ENCODE measurements around the gene SYNDIG1.
"Not testable (repeated sequence)": the region's sequence is repeated elsewhere in the genome, so short reads cannot be mapped to it uniquely, and the experiment has no call there.

Gene SYNDIG1

GRCh38 chr20:24491041-24491756 lies 21.8 kb downstream of the SYNDIG1 start:
- FAIRE-seq (no peak), DNase-seq (ENCODE audit: low spot score) (no peak)

GRCh38 chr20:24492031-24492607 lies 22.7 kb downstream of the SYNDIG1 start:
- FAIRE-seq (no peak), DNase-seq (ENCODE audit: low spot score) (no peak)

DNA sequence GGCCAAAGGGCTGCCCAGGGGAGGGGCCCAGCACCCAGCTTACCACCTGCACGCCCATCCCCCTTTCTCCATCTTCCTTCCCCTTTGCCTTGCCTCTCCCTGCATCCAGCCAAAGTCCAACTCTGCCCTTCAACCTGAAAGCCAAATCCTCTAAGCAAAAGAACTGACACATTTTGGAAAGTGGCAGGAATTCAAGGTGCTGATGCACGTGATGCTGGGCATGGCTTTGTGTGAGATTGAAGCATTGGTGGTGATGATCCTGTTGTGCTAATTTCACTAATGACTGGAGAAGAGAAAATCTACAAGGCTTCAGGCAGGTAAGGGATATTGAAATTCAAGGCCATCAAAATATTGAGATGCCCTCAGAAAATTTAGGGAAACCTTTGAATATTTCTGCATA lies 23.3 kb downstream of the SYNDIG1 start:
- DNase-seq (ENCODE audit: low spot score) = no peak
- FAIRE-seq = no peak

DNA sequence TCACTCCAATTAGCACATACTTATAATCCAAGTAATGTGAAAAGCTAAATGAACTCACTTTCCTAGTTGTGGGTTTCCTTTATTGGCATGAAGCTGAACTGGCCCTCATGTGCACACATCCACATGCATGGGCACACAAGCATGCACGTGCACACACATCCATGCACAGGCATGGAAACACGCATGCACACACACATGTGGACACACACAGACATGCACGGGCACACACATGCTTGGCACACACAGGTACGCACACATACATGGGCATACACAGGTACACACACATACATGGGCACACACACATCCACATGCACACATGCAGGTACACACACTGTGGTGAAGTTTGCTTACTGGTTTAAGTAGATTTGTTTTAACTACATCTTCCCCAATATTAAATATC lies 23.8 kb downstream of the SYNDIG1 start:
- FAIRE-seq (peak; percentile 77), DNase-seq (ENCODE audit: low spot score) (no peak)

DNA sequence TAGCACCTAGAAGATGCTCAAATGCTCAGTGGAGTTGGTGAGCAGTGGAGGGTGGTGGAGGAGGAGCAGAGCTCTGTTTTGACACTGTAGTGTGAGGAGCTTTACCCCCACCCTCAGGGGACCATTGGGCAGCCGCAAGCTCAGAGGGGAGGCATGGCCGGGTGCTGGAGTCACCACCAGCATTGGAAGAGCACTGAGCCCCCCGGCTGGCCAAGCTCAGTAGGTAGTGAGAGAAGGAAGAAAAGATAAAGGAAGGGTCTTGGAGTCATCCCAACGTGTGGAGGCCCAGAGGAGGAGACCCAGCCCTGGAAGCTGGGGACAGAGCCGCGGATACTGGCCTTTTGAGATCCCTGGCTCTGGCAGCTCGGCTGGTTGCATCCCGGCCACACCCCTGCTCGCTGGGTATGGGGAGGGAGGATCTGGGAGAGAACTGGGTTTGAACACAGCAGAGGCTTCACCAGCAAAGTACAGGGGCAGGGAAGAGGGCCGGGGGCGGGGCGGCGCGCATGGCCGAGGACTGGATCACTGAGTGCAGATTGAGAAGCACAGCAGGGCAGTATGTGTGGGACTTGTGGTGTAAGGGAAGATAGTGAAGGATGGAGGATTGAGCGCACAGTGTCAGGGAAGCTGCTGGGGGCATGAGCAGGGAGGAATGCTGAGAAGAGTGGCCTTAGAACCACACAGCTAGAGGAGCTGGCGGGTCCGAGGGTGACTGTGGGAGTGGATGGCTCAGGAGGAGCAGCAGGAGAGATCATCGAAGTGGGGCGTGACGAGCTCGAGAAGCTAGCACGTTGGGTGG lies 24.4 kb downstream of the SYNDIG1 start:
- DNase-seq (ENCODE audit: low spot score) = no peak

GRCh38 chr20:24494460-24494920 lies 25.1 kb downstream of the SYNDIG1 start:
- DNase-seq (ENCODE audit: low spot score) (no peak), FAIRE-seq (no peak)

More for the DNA sequence above, 24.4 kb downstream of the SYNDIG1 start:
- FAIRE-seq = no peak

GRCh38 chr20:24495266-24495665 lies 25.8 kb downstream of the SYNDIG1 start:
- FAIRE-seq (no peak), DNase-seq (ENCODE audit: low spot score) (no peak)

DNA sequence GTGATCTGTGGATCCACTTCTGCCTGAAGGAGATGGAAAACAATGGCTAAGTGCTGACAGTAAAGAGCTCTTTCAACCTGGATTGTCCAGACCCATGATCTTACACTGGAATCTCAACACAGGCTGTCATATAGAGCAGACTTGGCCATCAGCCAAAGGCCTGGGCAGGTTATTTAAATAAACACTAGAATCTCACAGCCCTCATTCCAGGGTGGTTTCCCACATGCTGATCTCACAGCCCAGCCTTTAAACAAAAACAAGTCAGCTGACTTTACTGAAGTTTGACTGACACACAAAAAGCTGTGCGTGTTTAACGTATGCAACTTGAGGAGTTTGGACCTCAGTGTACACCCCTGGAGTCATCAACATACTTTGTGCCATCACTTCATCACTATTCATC lies 28.4 kb downstream of the SYNDIG1 start:
- FAIRE-seq = no peak
- peak; percentile 34 for DNase-seq (ENCODE audit: low spot score)

GRCh38 chr20:24498641-24499040 lies 29.2 kb downstream of the SYNDIG1 start:
- FAIRE-seq (no peak), DNase-seq (ENCODE audit: low spot score) (no peak)

DNA sequence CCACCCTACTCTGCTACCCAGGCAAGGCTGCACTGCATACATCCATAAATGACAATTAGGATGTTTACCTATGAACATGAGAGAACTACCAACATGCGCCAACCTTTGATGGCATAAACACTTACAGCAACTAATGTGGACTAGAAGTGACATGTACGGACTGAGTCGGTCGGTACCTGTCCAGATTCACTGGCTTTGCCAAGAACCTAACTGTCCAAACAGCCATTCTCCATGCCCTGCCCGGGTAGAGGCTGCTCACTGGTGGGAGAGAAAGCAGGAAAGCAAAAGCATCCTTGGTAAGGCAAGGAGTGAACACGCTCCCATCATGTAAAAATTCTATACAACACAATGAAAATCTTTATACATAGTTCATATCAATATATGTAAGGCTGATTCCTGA lies 30.0 kb downstream of the SYNDIG1 start:
- no peak for DNase-seq (ENCODE audit: low spot score)
- FAIRE-seq = no peak

DNA sequence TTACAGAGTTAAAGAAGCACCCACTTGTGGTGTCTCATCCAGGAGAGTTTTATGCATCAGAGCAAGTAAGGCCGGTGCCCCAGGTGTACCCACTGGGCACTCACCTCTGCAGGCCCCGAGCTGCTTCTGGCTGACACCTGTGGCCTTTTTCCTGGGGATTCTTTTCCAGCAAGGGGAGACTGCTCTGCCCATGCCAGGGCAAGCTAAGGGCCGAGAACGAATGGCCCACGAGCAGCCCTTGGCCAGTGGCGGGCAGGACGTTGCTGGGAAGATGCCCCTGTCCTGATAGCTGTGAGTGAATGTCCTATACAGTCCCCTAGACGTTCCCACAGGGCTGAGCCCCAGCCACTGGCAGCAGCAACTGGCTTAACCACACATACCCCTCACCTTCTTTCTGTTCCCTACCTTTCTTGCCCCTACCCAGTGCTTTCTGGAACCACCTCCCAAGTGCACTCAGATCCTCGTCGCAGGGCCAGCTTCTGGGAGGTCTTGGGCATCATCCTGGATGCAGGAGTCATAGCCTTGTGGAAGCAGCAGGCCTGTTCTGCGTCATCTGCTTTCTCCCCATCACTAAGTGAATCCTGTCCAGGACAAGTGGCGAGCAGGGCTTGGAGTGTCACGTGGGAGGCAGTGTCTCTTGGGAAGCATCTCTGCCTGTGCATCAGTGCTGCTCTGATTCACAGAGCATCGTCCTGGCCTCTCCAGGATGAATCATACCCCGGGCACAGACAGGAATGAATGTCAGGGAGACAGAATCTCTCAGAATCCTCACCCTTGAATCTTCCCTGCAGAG lies 32.5 kb downstream of the SYNDIG1 start:
- FAIRE-seq (no peak), DNase-seq (ENCODE audit: low spot score) (peak; percentile 54)

DNA sequence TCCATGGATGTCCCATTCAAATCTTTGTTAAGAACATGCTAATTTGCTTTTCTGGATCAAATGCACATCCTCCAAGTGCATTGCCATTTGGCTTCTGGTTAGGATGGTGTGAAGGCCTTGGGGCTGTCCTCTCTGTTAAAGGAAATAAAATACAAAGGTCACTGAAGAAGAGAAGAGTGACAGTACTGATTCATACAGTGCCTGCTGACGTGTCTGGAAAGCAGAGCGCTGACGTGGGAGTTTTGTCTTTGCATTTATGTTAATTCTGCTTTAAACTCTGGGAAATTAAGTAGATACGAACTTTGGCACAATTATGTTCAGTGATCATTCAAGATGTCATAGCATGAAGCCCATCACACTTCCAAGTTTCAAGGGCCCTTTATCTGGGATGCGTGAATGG lies 33.2 kb downstream of the SYNDIG1 start:
- no peak for FAIRE-seq
- DNase-seq (ENCODE audit: low spot score) = no peak

DNA sequence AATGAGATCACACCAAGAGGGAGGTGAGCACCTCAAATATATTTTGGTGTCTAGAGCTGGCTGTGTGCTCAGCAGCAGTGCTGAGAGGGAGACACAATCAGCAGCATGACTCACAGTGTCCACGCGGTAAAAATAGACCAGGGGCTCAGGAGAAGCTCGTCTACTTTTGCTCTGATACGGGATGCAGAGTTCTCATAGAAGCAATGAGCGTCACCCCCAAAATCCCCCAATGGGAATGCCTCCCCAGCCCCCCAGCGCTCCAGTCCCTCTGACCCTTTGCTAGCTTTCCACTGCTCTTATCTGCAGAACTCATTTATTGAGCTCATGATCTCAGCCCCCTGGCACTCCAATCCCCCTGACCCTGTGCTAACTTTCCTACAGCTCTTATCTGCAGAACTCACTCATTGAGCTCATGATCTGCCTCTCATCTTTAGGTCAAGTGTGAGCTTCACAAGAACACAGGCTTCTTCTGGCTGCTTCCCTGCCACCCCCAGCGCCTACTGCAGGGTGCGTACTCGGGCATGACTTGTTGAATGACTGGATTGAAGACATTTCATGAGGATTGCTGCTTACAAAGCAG lies 34.0 kb downstream of the SYNDIG1 start:
- FAIRE-seq (no peak), DNase-seq (ENCODE audit: low spot score) (peak; percentile 27)

GRCh38 chr20:24504331-24505285 lies 35.2 kb downstream of the SYNDIG1 start:
- no peak for FAIRE-seq
- DNase-seq (ENCODE audit: low spot score) = no peak

DNA sequence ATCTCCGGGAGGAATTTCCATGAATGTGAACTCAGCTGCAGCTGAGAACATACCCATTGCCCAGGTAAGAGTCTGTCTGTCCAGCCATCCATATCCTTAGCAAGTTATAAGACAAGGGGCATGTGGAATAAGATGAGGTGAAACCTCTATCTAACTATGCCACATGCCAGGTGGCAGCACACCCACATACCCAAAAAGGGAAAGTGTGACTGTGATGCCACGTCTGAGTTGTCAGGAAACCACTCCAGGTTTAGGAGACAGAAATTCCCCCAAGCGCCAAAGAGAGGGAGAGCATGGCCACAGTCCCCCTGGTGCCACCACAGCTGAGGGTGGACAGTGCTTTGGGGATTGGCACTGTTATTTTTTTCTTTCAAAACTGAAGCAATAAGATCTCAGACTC lies 36.7 kb downstream of the SYNDIG1 start:
- FAIRE-seq (no peak), DNase-seq (ENCODE audit: low spot score) (no peak)

DNA sequence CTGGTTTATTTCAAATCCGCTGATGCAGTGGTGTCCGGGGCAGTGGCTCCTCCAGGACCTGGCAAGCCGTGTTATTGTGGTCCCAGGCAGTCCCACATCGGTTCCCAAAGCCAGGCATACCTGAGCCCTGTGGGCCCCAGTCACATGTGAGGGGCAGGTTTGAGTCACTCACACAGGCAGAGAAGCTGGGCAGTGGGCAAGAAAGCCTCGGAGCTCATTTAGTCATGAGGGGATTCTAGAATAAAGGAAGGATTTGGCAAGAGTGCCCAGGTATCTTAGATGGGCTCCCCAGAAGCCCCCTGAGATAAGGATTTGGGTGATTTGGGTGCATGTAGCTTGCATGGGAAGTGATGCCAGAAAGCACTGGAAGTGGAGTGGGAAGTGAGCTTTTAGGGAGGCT lies 37.3 kb downstream of the SYNDIG1 start:
- DNase-seq (ENCODE audit: low spot score) (no peak), FAIRE-seq (no peak)

DNA sequence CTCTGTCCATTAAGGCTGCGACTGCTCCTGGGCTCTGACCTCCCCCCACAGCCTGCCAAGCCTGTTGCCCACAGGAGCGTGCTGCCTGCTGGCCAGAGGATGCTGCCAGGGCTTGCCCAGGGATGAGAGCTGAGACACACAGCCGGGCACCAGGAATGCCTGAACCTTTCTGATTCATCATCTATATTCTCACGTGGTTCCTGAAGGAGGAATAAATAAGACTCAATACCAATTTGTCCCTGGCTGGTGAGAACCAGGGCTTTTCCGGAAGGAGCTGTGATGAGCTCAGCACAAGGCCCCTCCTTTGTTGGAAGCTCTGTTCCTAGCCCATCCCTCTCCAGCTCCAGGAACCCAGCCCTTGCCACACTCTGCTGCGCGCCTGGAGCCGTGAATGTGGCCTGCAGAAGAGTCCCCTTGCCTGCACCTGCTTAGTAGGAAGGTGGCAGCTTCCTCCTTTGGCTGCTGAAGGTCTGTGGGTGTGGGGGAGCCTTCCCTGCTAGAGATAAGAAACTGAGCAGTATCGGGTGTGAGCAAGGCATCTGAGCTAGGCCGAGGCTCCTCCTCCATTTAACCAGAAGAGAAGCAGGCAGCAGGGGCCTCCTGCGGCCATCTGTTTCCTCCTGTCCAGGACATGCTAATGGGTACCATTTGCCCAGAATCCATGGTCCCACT lies 37.9 kb downstream of the SYNDIG1 start:
- FAIRE-seq (no peak), DNase-seq (ENCODE audit: low spot score) (no peak)

- not testable (repeated sequence) for FAIRE-seq; DNase-seq (ENCODE audit: low spot score)
Observed at GRCh38 chr20:24512441-24512840, 43.0 kb downstream of the SYNDIG1 start.

DNA sequence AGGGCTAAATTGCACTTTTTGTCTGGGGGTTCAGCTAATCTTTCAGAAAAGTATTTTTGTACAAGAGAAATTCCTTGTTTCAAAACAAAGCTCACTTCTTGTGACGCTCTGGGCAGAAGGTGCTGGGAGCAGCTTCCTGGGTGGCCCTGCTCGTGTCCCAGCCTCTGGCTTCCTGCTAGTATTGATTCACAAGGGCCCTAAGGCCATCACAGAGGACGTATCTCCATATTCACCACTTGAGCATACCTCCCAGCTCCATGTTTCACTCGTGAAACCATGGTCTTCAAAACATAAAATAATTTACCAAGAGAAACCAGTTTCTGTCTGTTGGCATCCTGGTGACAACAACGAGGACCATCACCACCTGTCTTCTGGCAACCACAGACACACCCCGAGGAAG lies 49.1 kb downstream of the SYNDIG1 start:
- FAIRE-seq = no peak
- DNase-seq (ENCODE audit: low spot score) = no peak
